Neural cell (in vitro differentiated cells): Measurements from ENCODE around the gene PWP1.

ENCODE experiments used
- EP300 ChIP-seq: fragments of 450-650 bp; conservative IDR thresholded peaks from 2 replicates; pipeline ENCODE4 v1.6.1; 2014; ENCODE audit warnings: antibody characterized with exemption, mild to moderate bottlenecking, moderate library complexity; ENCODE audit not compliant: poor library complexity, severe bottlenecking
- EZH2 ChIP-seq: fragments of 200-600, 300-800 bp; shearing (Covaris generic), sonication (generic); IDR thresholded peaks from 2 replicates; pipeline ENCODE4 v1.6.1; 2014; ENCODE audit warnings: antibody characterized with exemption, low read length, borderline replicate concordance, mild to moderate bottlenecking; ENCODE audit not compliant: insufficient read depth, poor library complexity, severe bottlenecking
- POLR2AphosphoS5 ChIP-seq: IDR thresholded peaks from 2 replicates; pipeline ENCODE4 v1.6.1; 2012
- RAD21 ChIP-seq: fragments of 450-650 bp; conservative IDR thresholded peaks from 2 replicates; pipeline ENCODE4 v1.6.1; 2014; ENCODE audit warnings: antibody characterized with exemption, mild to moderate bottlenecking, moderate library complexity
- TF ChIP-seq, protein P1 (sequence below): IDR thresholded peaks from 2 replicates; pipeline ENCODE4 v1.6.1; 2012; ENCODE audit warnings: borderline replicate concordance

GRCh38 chr12:107735763-107736162 lies 50.2 kb downstream of the PWP1 start:
- TF ChIP-seq EP300 (no peak), EZH2 (no peak), POLR2AphosphoS5 (no peak), RAD21 (no peak)
- TF ChIP-seq, protein P1, sequence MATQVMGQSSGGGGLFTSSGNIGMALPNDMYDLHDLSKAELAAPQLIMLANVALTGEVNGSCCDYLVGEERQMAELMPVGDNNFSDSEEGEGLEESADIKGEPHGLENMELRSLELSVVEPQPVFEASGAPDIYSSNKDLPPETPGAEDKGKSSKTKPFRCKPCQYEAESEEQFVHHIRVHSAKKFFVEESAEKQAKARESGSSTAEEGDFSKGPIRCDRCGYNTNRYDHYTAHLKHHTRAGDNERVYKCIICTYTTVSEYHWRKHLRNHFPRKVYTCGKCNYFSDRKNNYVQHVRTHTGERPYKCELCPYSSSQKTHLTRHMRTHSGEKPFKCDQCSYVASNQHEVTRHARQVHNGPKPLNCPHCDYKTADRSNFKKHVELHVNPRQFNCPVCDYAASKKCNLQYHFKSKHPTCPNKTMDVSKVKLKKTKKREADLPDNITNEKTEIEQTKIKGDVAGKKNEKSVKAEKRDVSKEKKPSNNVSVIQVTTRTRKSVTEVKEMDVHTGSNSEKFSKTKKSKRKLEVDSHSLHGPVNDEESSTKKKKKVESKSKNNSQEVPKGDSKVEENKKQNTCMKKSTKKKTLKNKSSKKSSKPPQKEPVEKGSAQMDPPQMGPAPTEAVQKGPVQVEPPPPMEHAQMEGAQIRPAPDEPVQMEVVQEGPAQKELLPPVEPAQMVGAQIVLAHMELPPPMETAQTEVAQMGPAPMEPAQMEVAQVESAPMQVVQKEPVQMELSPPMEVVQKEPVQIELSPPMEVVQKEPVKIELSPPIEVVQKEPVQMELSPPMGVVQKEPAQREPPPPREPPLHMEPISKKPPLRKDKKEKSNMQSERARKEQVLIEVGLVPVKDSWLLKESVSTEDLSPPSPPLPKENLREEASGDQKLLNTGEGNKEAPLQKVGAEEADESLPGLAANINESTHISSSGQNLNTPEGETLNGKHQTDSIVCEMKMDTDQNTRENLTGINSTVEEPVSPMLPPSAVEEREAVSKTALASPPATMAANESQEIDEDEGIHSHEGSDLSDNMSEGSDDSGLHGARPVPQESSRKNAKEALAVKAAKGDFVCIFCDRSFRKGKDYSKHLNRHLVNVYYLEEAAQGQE = no peak
